A549 (cell line): Measurements from ENCODE around the gene SRSF7.

ENCODE experiments used
- CEBPB ChIP-seq, 2 experiments: fragments of >200 bp in 1 of 2; sonication (Bioruptor Twin) in 1 of 2; formaldehyde crosslinking in 1 of 2; IDR thresholded peaks; 2 replicates each; pipeline ENCODE4 v1.6.1; 2012 to 2016
- CTCF ChIP-seq: fragments of >200 bp; sonication (Bioruptor Twin); formaldehyde crosslinking; IDR thresholded peaks from 3 replicates; pipeline ENCODE4 v1.5.1; 2016
- EP300 ChIP-seq, 2 experiments: fragments of >200 bp; sonication (Bioruptor Twin); formaldehyde crosslinking; IDR thresholded peaks; 2 replicates in 1 of 2; 3 replicates in 1 of 2; pipeline ENCODE4 v1.6.1; 2016 to 2017
- FOSL2 ChIP-seq, 2 experiments: fragments of 450-650 bp in 1 of 2; fragments of >200 bp in 1 of 2; sonication (Bioruptor Twin) in 1 of 2; formaldehyde crosslinking; IDR thresholded peaks; 2 replicates each; pipeline versions ENCODE4 v1.5.0 to v1.6.1; 2016 to 2020; ENCODE audit warnings: mild to moderate bottlenecking in 1 of 2, moderate library complexity in 1 of 2
- KDM5A ChIP-seq: fragments of 200-600 bp; sonication (generic); IDR thresholded peaks from 2 replicates; pipeline ENCODE4 v1.6.1; 2016; ENCODE audit warnings: antibody characterized with exemption, mild to moderate bottlenecking
- MAFK ChIP-seq: fragments of 450-650 bp; IDR thresholded peaks from 2 replicates; pipeline ENCODE4 v1.6.1; 2014; ENCODE audit not compliant: partially characterized antibody
- MAX ChIP-seq: IDR thresholded peaks from 2 replicates; pipeline ENCODE4 v1.6.1; 2012
- NR3C1 ChIP-seq: fragments of >200 bp; sonication (Bioruptor Twin); formaldehyde crosslinking; IDR thresholded peaks from 3 replicates; pipeline ENCODE4 v1.6.1; 2017
- PBX3 ChIP-seq: IDR thresholded peaks from 2 replicates; pipeline ENCODE4 v1.6.1; 2012
- POLR2A ChIP-seq: IDR thresholded peaks from 2 replicates; pipeline ENCODE4 v1.6.1; 2012; ENCODE audit warnings: mild to moderate bottlenecking, low read length
- REST ChIP-seq: fragments of 200-600 bp; sonication (generic); IDR thresholded peaks from 2 replicates; pipeline ENCODE4 v1.6.1; 2016; ENCODE audit warnings: antibody characterized with exemption, mild to moderate bottlenecking, moderate library complexity
- TFCP2L1 ChIP-seq: fragments of 250-450 bp; sonication (Bioruptor Pico); IDR thresholded peaks from 2 replicates; pipeline ENCODE4 v1.5.0; 2021; ENCODE audit warnings: mild to moderate bottlenecking
- ZSCAN20 ChIP-seq: fragments of 250-450 bp; sonication (Bioruptor Pico); IDR thresholded peaks from 2 replicates; pipeline ENCODE4 v1.8.0; 2022; ENCODE audit warnings: mild to moderate bottlenecking, moderate library complexity

GRCh38 chr2:38723173-38723572, 28.0 kb downstream of the SRSF7 start:
- TF ChIP-seq MAFK (no peak), POLR2A (no peak), PBX3 (no peak), EP300 (IDR thresholded peaks at IDR 0.05) (no peak), CTCF (no peak), ZSCAN20 (CRISPR knock-in tag) (no peak), REST (no peak), CEBPB (IDR thresholded peaks at IDR 0.05) (no peak), KDM5A (no peak), MAX (no peak), TFCP2L1 (CRISPR knock-in tag) (no peak), NR3C1 (no peak), FOSL2 (IDR thresholded peaks at IDR 0.05) (no peak), FOSL2 (CRISPR knock-in tag; IDR thresholded peaks at IDR 0.05) (no peak)
